Nucleus accumbens (tissue), 56 donors: ENCODE data around the gene KRT23.

Experiments used
- DNase-seq, 56 donors: peaks; one replicate each; lab custom pipeline; 2025; lab: John Stamatoyannopoulos, UW

KRT23 gene

GRCh38 chr17:40912486-40913210 lies 24.8 kb downstream of the KRT23 start:
- DNase-seq = no peak

- no peak for DNase-seq
Observed at GRCh38 chr17:40910441-40910841, 27.0 kb downstream of the KRT23 start.

- DNase-seq = no peak
Observed at GRCh38 chr17:40909755-40910154, 27.7 kb downstream of the KRT23 start.

GRCh38 chr17:40909351-40909750 lies 28.1 kb downstream of the KRT23 start:
- DNase-seq = peak in 49 of 56 donors; percentile 4 to 82 (median 45)

GRCh38 chr17:40906613-40907012 lies 30.8 kb downstream of the KRT23 start:
- no peak for DNase-seq

GRCh38 chr17:40905370-40905769 lies 32.1 kb downstream of the KRT23 start:
- DNase-seq = no peak

- peak in 2 of 56 donors; percentile 2 to 9 for DNase-seq
Observed at GRCh38 chr17:40903129-40903847, 34.2 kb downstream of the KRT23 start.

- DNase-seq = no peak
Observed at GRCh38 chr17:40902498-40902897, 34.9 kb downstream of the KRT23 start.

GRCh38 chr17:40901981-40902474 lies 35.4 kb downstream of the KRT23 start:
- no peak for DNase-seq

GRCh38 chr17:40900809-40901356 lies 36.6 kb downstream of the KRT23 start:
- DNase-seq = no peak

- DNase-seq = no peak
Observed at GRCh38 chr17:40896916-40897455, 40.5 kb downstream of the KRT23 start.

GRCh38 chr17:40895106-40895730 lies 42.2 kb downstream of the KRT23 start:
- DNase-seq = no peak

GRCh38 chr17:40888196-40888720 lies 49.2 kb downstream of the KRT23 start:
- DNase-seq = no peak

GRCh38 chr17:40886090-40886489 lies 51.4 kb downstream of the KRT23 start:
- no peak for DNase-seq

- no peak for DNase-seq
Observed at GRCh38 chr17:40884708-40885512, 52.5 kb downstream of the KRT23 start, which contains the start of gene KRT20. KRT20 (minus strand) TSS chr17:40885242; CDS start chr17:40885185, 57 bp downstream.

GRCh38 chr17:40883626-40884334 lies 53.7 kb downstream of the KRT23 start:
- no peak for DNase-seq

- no peak for DNase-seq
Observed at GRCh38 chr17:40883031-40883430, 54.4 kb downstream of the KRT23 start.

GRCh38 chr17:40879026-40879425 lies 58.4 kb downstream of the KRT23 start:
- DNase-seq = no peak

- DNase-seq = no peak
Observed at GRCh38 chr17:40878044-40878443, 59.4 kb downstream of the KRT23 start.
